ENCODE measurements around the gene TRAP1. TPM values are rescaled to one million over a fixed set of nuclear protein-coding genes. Genes with fewer than 3 reads are reported as not detected.

The TRAP1 gene
- total and polyA plus RNA-seq, 9 donors = 56.3 to 102 (median 76.7) TPM

- H3K4me1 ChIP-seq (ENCODE audit: insufficient read depth) = peaks cover 3% of the 10 kb centered on the region
- 87 to 89% (median 88%) methylated on average over 41 to 49 of the region's 49 CpGs for WGBS, 3 donors
- no peak overlapping the region for H3K27ac ChIP-seq
- intact Hi-C loops (cut with DNase I) = no loop called here
- H3K36me3 ChIP-seq = no peaks in the 10 kb centered on the region
- peak in 1 of 5 donors; percentile 32 for DNase-seq
- H3K4me3 ChIP-seq = no peak overlapping the region
- H3K9me3 ChIP-seq = no peaks in the 10 kb centered on the region
- TF ChIP-seq CTCF (IDR thresholded peaks at IDR 0.05) = no peak
- no peak for TF ChIP-seq POLR2A (IDR thresholded peaks at IDR 0.05)
- no peak for TF ChIP-seq EP300 (IDR thresholded peaks at IDR 0.05)
- H3K27me3 ChIP-seq = no peaks in the 10 kb centered on the region
Observed at GRCh38 chr16:3729161-3730112, 12.1 kb upstream of the TRAP1 start.

GRCh38 chr16:3728424-3729160 lies 11.3 kb upstream of the TRAP1 start:
- Histone ChIP-seq H3K36me3 (no peaks in the 10 kb centered on the region), H3K27me3 (no peaks in the 10 kb centered on the region), H3K27ac (no peak overlapping the region), H3K4me3 (no peak overlapping the region), H3K4me1 (ENCODE audit: insufficient read depth) (peaks cover 3% of the 10 kb centered on the region), H3K9me3 (no peaks in the 10 kb centered on the region)
- WGBS, 3 donors = 89 to 96% (median 90%) methylated on average over 10 to 31 of the region's 31 CpGs
- TF ChIP-seq POLR2A (IDR thresholded peaks at IDR 0.05) (no peak), EP300 (IDR thresholded peaks at IDR 0.05) (no peak), CTCF (IDR thresholded peaks at IDR 0.05) (no peak)
- DNase-seq = peak in 1 of 5 donors; percentile 17
- intact Hi-C loops (cut with DNase I) = no loop called here

- no peaks in the 10 kb centered on the region for H3K36me3 ChIP-seq
Observed at GRCh38 chr16:3727806-3728381, 10.6 kb upstream of the TRAP1 start.

GRCh38 chr16:3726021-3726687 lies 8.8 kb upstream of the TRAP1 start:
- no peaks in the 10 kb centered on the region for H3K9me3 ChIP-seq
- no peak overlapping the region for H3K4me3 ChIP-seq
- H3K27ac ChIP-seq = no peak overlapping the region
- WGBS, 3 donors = 90 to 93% (median 92%) methylated on average over 33 of the region's 33 CpGs
- H3K27me3 ChIP-seq = no peaks in the 10 kb centered on the region
- DNase-seq = no peak
- no peaks in the 10 kb centered on the region for H3K36me3 ChIP-seq
- intact Hi-C loops (cut with DNase I) = no loop called here
- no peak for TF ChIP-seq POLR2A (IDR thresholded peaks at IDR 0.05)
- TF ChIP-seq EP300 (IDR thresholded peaks at IDR 0.05) = no peak
- TF ChIP-seq CTCF (IDR thresholded peaks at IDR 0.05) = no peak
- peaks cover 3% of the 10 kb centered on the region for H3K4me1 ChIP-seq (ENCODE audit: insufficient read depth)

More at GRCh38 chr16:3727806-3728381, 10.6 kb upstream of the TRAP1 start:
- H3K4me1 ChIP-seq (ENCODE audit: insufficient read depth) = peaks cover 3% of the 10 kb centered on the region
- intact Hi-C loops (cut with DNase I) = no loop called here
- TF ChIP-seq EP300 (IDR thresholded peaks at IDR 0.05) = no peak
- TF ChIP-seq POLR2A (IDR thresholded peaks at IDR 0.05) = no peak
- no peaks in the 10 kb centered on the region for H3K9me3 ChIP-seq
- 81 to 86% (median 83%) methylated on average over 21 of the region's 21 CpGs for WGBS, 3 donors
- H3K27me3 ChIP-seq = no peaks in the 10 kb centered on the region
- no peak overlapping the region for H3K27ac ChIP-seq
- no peak overlapping the region for H3K4me3 ChIP-seq
- DNase-seq = peak in 1 of 5 donors; percentile 24

All from ovary (tissue), 9 donors.